ENCODE results near the gene ZNF48.

ZNF48 gene

GRCh38 chr16:30445408-30446202 lies 50.4 kb downstream of the ZNF48 start, which contains the start of gene SEPHS2:
Gene SEPHS2, minus strand, starts transcription at chr16:30445874. Its CDS starts 147 bp downstream, at chr16:30445727.
- TF ChIP-seq, protein P1, sequence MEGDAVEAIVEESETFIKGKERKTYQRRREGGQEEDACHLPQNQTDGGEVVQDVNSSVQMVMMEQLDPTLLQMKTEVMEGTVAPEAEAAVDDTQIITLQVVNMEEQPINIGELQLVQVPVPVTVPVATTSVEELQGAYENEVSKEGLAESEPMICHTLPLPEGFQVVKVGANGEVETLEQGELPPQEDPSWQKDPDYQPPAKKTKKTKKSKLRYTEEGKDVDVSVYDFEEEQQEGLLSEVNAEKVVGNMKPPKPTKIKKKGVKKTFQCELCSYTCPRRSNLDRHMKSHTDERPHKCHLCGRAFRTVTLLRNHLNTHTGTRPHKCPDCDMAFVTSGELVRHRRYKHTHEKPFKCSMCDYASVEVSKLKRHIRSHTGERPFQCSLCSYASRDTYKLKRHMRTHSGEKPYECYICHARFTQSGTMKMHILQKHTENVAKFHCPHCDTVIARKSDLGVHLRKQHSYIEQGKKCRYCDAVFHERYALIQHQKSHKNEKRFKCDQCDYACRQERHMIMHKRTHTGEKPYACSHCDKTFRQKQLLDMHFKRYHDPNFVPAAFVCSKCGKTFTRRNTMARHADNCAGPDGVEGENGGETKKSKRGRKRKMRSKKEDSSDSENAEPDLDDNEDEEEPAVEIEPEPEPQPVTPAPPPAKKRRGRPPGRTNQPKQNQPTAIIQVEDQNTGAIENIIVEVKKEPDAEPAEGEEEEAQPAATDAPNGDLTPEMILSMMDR (IDR thresholded peaks at IDR 0.05): peak; percentile 54; the same call in 1 of the 2 replicates

GRCh38 chr16:30446203-30446595 lies 51.0 kb downstream of the ZNF48 start:
- TF ChIP-seq, protein P1 (IDR thresholded peaks at IDR 0.05): no peak

DNA sequence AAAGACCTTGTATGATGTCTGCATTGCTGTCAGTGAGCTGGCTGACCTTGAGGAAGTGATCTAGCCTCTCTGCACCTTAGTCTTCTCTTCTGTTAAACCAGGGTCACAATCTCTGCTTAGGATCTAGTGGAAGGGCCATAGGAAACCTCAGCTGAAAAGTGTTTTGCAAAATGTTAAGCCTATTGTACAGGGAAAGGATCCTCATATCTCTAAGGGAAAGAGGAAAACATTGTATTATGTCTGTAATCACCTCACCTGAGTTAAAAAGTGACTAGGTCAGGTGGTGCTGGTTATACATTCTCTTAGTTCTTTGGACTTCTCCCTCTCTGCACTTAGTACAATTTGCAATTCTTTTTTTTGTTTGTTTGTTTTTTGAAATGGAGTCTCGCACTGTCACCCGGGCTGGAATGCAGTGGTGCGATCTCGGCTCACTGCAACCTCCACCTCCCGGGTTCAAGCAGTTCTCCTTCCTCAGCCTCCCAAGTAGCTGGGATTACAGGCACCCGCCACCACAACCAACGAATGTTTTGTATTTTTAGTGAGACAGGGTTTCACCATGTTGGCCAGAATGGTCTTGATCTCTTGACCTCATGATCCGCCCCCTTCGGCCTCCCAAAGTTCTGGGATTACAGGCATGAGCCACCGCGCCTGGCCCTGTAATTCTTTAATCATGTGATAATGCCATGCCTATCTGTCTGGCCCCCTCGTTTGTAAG lies 52.4 kb downstream of the ZNF48 start:
- TF ChIP-seq, protein P1 (IDR thresholded peaks at IDR 0.05): no peak

- TF ChIP-seq, protein P1 (IDR thresholded peaks at IDR 0.05): no peak
These were observed 53.9 kb downstream of the ZNF48 start for GRCh38 chr16:30449116-30449435.

All from LNCAP (cell line).